Neural cell (in vitro differentiated cells): Measurements from ENCODE around the gene ESPL1. TPM values are rescaled to one million over a fixed set of nuclear protein-coding genes. Genes with fewer than 3 reads are reported as not detected.

Experiments used
- H2AFZ ChIP-seq: fragments of 200-600, 300-800 bp; sonication (generic), shearing (Covaris generic); 2 replicates; pipeline ENCODE4 v1.6.0; 2014; ENCODE audit warnings: low read depth, mild to moderate bottlenecking, antibody characterized with exemption, low read length, moderate library complexity
- H3F3A ChIP-seq: fragments of 200-600 bp; shearing (Covaris generic); 2 replicates; pipeline ENCODE4 v1.6.1; 2016; ENCODE audit warnings: mild to moderate bottlenecking, moderate library complexity, mixed read lengths, antibody characterized with exemption, low read length; ENCODE audit not compliant: insufficient read depth, poor library complexity, severe bottlenecking
- H3K27ac ChIP-seq: fragments of 200-600, 300-800 bp; sonication (generic), shearing (Covaris generic); 2 replicates; pipeline ENCODE4 v1.5.1; 2014; ENCODE audit warnings: mild to moderate bottlenecking, low read length, moderate library complexity
- H3K27me3 ChIP-seq: fragments of 300-800, 200-600 bp; sonication (generic), shearing (Covaris generic); 2 replicates; pipeline ENCODE4 v1.6.0; 2014; ENCODE audit warnings: mild to moderate bottlenecking, low read depth, low read length, moderate library complexity; ENCODE audit not compliant: insufficient read depth
- H3K36me3 ChIP-seq: fragments of 300-800, 200-600 bp; sonication (generic), shearing (Covaris generic); 2 replicates; pipeline ENCODE4 v1.5.1; 2014; ENCODE audit warnings: mild to moderate bottlenecking, antibody characterized with exemption, low read length, moderate library complexity; ENCODE audit not compliant: insufficient read depth
- H3K4me2 ChIP-seq: fragments of 300-800, 200-600 bp; sonication (generic), shearing (Covaris generic); 2 replicates; pipeline ENCODE4 v1.6.0; 2014; ENCODE audit warnings: mild to moderate bottlenecking, low read length
- H3K4me3 ChIP-seq: fragments of 300-800, 200-600 bp; sonication (generic), shearing (Covaris generic); 2 replicates; pipeline ENCODE4 v1.5.1; 2014; ENCODE audit warnings: mild to moderate bottlenecking, low read length, moderate library complexity
- H3K79me2 ChIP-seq: fragments of 200-600 bp; shearing (Covaris generic); replicated peaks from 2 replicates; pipeline ENCODE4 v1.6.0; 2014; ENCODE audit warnings: mild to moderate bottlenecking, low read length, moderate library complexity; ENCODE audit not compliant: insufficient read depth
- H3K9ac ChIP-seq: fragments of 300-800, 200-600 bp; sonication (generic), shearing (Covaris generic); 2 replicates; pipeline ENCODE4 v1.6.1; 2016; ENCODE audit warnings: mild to moderate bottlenecking, low read length, mixed read lengths
- H3K9me2 ChIP-seq: fragments of 200-600 bp; shearing (Covaris generic); 2 replicates; pipeline ENCODE4 v1.6.1; 2016; ENCODE audit warnings: mild to moderate bottlenecking, low read length, mixed read lengths; ENCODE audit not compliant: insufficient read depth
- H3K9me3 ChIP-seq: fragments of 200-600, 300-800 bp; sonication (generic), shearing (Covaris generic); 2 replicates; pipeline ENCODE4 v1.6.1; 2016; ENCODE audit warnings: mild to moderate bottlenecking, mixed run types, low read length, moderate library complexity, mixed read lengths
- H4K20me1 ChIP-seq: fragments of 200-600 bp; shearing (Covaris generic); 2 replicates; pipeline ENCODE4 v1.6.1; 2016; ENCODE audit warnings: mild to moderate bottlenecking, mixed run types; ENCODE audit not compliant: insufficient read depth
- CTCF ChIP-seq: fragments of 450-650 bp; IDR thresholded peaks from 2 replicates; pipeline ENCODE4 v1.5.1; 2014; ENCODE audit warnings: antibody characterized with exemption, mild to moderate bottlenecking, moderate library complexity; ENCODE audit not compliant: poor library complexity, severe bottlenecking
- EP300 ChIP-seq: fragments of 450-650 bp; conservative IDR thresholded peaks from 2 replicates; pipeline ENCODE4 v1.6.1; 2014; ENCODE audit warnings: antibody characterized with exemption, mild to moderate bottlenecking, moderate library complexity; ENCODE audit not compliant: poor library complexity, severe bottlenecking
- EZH2 ChIP-seq: fragments of 200-600, 300-800 bp; shearing (Covaris generic), sonication (generic); IDR thresholded peaks from 2 replicates; pipeline ENCODE4 v1.6.1; 2014; ENCODE audit warnings: antibody characterized with exemption, low read length, borderline replicate concordance, mild to moderate bottlenecking; ENCODE audit not compliant: insufficient read depth, poor library complexity, severe bottlenecking
- MXI1 ChIP-seq: fragments of 450-650 bp; conservative IDR thresholded peaks from 2 replicates; pipeline ENCODE4 v1.6.1; 2014; ENCODE audit warnings: antibody characterized with exemption, mild to moderate bottlenecking; ENCODE audit not compliant: poor library complexity, severe bottlenecking
- POLR2AphosphoS5 ChIP-seq: IDR thresholded peaks from 2 replicates; pipeline ENCODE4 v1.6.1; 2012
- RAD21 ChIP-seq: fragments of 450-650 bp; conservative IDR thresholded peaks from 2 replicates; pipeline ENCODE4 v1.6.1; 2014; ENCODE audit warnings: antibody characterized with exemption, mild to moderate bottlenecking, moderate library complexity
- REST ChIP-seq: IDR thresholded peaks from 2 replicates; pipeline ENCODE4 v1.6.1; 2012; ENCODE audit warnings: borderline replicate concordance
- SMC3 ChIP-seq: fragments of 450-650 bp; conservative IDR thresholded peaks from 2 replicates; pipeline ENCODE4 v1.6.1; 2014; ENCODE audit warnings: antibody characterized with exemption, mild to moderate bottlenecking, moderate library complexity; ENCODE audit not compliant: poor library complexity
- TAF1 ChIP-seq: IDR thresholded peaks from 2 replicates; pipeline ENCODE4 v1.6.1; 2012; ENCODE audit warnings: low read depth
- polyA plus RNA-seq: library from polyadenylated mRNA; depleted of rRNA; stranded (reverse); fragments of >200 nt; gene quantifications from 2 replicates; pipeline ENCODE4 v1.2.3, GENCODE V29; 2014

The ESPL1 gene
- polyA plus RNA-seq, 1 donor from 2014 or later, result 0.33 TPM

- H3F3A ChIP-seq, result no peaks in the 10 kb centered on the region
- no peaks in the 10 kb centered on the region for H4K20me1 ChIP-seq
- H3K79me2 ChIP-seq, result no peaks in the 10 kb centered on the region
- no peak overlapping the region for H2AFZ ChIP-seq
- H3K36me3 ChIP-seq, result no peaks in the 10 kb centered on the region
- H3K9me2 ChIP-seq, result no peaks in the 10 kb centered on the region
- H3K9me3 ChIP-seq, result no peaks in the 10 kb centered on the region
- H3K27ac ChIP-seq, result no peak overlapping the region
- no peak overlapping the region for H3K9ac ChIP-seq
- H3K27me3 ChIP-seq, result peaks cover 21% of the 10 kb centered on the region
- TF ChIP-seq CTCF (no peak), EZH2 (no peak), EP300 (no peak), MXI1 (no peak), TAF1 (no peak), REST (no peak), POLR2AphosphoS5 (no peak), SMC3 (no peak)
- H3K4me2 ChIP-seq, result no peak overlapping the region
- H3K4me3 ChIP-seq, result no peak overlapping the region
Measured at GRCh38 chr12:53229454-53229853, 38.6 kb upstream of the ESPL1 start.

- Histone ChIP-seq H3F3A (no peaks in the 10 kb centered on the region), H3K27me3 (peaks cover 21% of the 10 kb centered on the region), H3K4me2 (no peak overlapping the region), H3K79me2 (no peaks in the 10 kb centered on the region), H3K36me3 (no peaks in the 10 kb centered on the region), H4K20me1 (no peaks in the 10 kb centered on the region), H3K9ac (no peak overlapping the region), H3K27ac (no peak overlapping the region), H3K4me3 (no peak overlapping the region), H2AFZ (no peak overlapping the region), H3K9me3 (no peaks in the 10 kb centered on the region), H3K9me2 (no peaks in the 10 kb centered on the region)
- TF ChIP-seq TAF1 (no peak), EZH2 (no peak), EP300 (no peak), REST (no peak), SMC3 (no peak), POLR2AphosphoS5 (no peak), MXI1 (no peak), RAD21 (no peak), CTCF (no peak)
Measured at GRCh38 chr12:53230108-53230845, 37.8 kb upstream of the ESPL1 start.
